GM18868 (cell line): ENCODE measurements around the gene FNDC3B.

Source experiments
- ATAC-seq: cut with Tn5 transposase; IDR thresholded peaks from one replicate; pipeline ENCODE4 v1.9.1; 2021; ENCODE audit warnings: mild to moderate bottlenecking, moderate library complexity; ENCODE audit not compliant: unreplicated experiment

FNDC3B gene

DNA sequence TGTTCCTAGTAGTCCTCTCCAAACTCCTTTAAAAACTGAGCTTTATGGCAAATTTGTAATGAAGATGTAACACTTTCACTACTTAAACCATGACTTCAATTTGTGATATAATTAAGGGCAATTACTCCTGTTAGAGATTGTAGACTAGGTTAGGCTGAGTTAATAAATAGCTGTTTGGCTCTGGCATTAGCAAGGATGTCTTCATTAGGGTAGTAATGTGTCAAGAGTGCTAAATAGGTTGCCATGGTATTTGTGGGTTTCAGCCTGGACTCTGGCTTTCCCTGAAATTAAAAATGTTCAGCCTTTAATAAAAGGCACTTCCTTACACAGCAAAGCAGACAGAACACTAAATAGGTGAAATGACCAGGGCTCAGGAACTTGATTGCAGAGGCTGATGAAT, 337.0 kb downstream of the FNDC3B start:
- ATAC-seq: no peak

DNA sequence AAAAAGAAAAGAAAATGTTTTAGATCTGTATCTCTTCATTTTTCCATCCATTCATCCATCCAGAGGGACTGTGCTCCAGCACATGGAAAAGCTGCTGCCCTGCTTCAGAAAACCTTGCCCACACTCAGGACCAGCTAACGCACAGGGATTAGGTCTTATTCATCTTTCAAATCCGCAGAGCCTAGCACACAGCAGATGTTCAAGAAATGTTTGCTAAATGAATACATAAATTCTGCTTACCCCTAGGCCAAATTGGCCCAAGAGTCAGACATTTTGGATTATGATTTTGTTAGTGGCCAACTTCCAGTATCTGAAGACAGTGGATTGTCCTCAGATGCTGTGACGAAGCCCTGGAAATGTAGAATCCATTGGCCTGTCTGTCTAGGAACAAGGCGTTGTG, 337.5 kb downstream of the FNDC3B start:
- no peak for ATAC-seq

DNA sequence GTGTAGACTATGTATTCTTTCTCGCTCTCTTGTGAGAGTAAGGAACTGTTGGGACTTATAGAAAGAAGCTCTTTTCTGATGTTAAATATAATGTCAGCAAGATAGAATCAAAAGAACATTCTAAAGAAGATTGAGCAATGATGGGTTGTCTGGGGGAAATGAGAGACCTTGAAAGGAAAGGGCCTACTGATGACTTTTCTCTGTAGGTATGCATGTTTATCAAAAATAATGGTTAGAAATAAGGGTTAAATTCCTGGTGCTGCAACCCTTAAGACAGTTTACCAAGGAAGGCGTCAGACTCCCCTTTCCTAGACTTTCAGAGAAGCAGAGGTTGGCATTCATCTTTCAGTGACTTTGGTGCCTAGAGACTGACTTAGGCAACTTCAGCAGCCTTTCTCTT, 339.1 kb downstream of the FNDC3B start:
- no peak for ATAC-seq

DNA sequence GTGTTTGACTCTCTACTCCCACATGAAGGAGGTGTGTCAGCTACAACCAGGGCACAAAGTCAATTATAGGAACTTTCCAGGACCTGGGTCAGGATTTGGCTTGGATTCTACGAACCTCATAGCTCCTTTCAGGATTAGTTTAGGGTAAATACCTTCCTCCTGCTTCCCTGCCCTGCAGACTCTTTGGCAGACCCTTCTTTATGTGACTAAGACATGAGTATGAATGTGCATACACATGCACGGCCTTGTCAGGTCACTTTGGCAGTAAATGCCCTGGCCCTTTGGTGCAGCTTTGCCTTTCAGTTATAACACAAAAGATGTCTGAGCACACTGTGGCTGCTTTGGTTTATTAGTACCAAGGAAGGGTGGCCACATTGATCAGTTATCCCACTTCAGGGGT, 340.0 kb downstream of the FNDC3B start:
- no peak for ATAC-seq

DNA sequence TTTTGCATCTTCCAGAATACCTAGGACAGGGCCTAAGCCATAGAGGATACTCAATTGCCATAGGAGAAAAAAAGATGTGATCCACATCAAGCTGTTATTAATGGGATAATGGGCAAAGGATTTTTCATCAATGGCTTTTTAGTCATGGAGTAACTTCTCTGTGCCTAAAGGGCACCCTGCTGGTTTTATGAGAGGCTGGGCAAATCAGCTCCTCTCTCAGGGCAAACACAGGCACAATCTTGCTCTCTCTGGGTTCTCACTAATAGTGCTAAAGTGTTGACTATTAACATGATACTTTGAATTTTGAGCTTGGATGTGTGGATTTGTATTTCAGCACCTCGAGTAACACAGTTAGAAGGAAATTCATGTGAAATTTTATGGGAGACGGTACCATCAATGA, 341.3 kb downstream of the FNDC3B start:
- ATAC-seq: no peak

DNA sequence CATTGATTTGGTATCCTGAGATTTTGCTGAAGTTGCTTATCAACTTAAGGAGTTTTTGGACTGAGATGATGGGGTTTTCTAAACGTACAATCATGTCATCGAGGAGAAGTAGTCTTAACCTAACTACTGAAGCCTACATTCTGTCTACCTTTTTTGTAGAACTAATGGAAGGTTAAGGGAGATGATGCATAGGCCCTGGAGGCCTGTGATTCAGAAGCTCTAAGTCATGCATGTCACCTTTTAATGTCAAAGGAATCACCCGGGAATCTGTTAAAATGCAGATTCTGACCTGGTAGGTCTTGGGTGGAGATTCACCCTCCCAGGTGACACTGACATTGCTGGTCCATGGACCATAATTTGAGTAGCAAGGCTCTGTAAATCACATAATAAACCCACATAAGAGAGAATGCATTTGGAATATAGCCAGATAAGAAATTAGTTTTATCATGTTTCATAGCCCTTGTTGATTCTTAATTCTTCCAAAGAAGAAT, 344.0 kb downstream of the FNDC3B start:
- ATAC-seq: no peak

DNA sequence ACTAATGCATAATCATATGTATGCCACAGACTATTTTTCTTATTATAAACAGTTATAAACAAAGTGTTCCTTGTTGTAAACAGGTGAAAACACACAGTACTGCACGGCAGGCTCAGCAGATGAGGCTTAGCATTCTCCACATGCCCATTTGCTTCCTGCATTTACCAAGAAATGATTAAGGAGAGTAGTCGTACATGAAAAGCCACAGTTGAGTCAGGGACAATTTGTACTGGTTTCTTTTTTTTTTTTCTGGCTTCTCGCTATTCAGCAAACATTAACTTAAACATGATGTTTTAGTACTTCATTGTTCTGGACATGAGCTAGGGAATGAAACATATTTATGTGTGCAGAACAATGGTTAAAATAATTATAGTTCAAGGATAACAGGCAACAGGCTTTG, 345.5 kb downstream of the FNDC3B start:
- ATAC-seq: no peak

DNA sequence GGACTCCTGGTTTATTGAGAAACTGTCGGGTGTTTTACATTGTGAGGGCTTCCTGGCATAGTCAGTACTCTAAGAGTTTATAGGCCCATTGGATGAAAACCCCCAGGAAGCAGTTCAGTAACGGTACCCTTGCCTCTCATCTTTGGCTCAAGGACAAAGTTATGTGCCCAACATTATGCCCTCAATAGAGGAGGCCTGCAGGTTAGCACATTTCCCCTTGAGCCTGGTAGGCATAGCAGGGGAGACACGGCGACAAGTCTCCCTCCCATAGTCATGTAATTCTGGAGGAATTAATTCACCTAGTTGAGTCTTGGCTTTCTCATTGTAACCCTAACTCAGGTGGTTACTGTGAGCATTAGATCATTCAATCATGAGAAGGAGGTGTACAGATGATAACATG, 348.4 kb downstream of the FNDC3B start:
- ATAC-seq: no peak

DNA sequence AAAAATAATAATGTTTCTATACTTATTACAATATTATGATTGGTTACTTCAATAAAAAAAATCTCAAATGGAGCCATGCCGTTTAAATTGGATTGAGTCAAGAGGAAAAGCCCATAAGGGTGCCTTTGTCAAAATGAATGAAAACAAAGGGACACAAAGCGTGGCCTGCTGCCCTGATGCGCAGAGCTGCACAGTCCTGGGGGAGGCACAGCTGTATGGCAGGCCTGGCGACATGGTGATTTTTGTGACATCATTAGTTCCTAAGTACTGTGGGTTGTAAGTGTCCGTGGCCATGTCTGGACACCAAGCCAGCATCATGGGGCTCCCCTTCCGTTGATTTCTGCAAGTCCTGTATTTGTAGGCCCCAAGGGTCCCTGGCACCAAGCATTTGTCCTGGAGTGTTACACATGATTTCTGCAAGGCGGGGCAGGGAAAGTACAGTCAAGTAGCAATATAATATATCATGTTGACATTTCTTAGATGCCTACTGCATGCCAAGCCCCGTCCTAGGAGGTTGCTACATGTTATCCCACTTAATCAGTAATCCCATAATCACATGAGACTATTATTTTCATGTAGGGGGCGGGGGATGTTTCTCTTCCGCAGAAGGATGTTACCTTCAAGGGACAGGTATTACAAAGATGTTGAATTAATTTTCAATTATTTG, 349.2 kb downstream of the FNDC3B start:
- ATAC-seq: no peak

DNA sequence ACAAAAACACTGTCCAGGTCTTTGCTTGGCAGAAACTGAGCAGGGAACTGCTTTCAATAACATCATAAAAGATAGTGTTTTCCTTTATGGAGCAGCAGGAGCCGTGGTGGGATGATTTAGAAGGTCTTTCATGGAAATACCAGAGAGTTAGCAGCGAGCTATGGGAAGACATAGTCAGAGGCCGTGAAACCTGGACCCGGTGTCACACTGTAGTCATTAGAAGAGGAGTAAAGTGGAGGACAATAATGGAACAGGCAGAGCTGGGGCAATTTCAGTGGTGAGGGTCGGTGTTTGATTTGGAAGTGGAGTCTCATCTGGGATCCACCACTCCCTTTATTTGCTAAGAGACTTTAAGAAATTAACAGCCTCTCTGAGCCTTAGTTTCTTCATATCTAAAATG, 351.4 kb downstream of the FNDC3B start:
- no peak for ATAC-seq

DNA sequence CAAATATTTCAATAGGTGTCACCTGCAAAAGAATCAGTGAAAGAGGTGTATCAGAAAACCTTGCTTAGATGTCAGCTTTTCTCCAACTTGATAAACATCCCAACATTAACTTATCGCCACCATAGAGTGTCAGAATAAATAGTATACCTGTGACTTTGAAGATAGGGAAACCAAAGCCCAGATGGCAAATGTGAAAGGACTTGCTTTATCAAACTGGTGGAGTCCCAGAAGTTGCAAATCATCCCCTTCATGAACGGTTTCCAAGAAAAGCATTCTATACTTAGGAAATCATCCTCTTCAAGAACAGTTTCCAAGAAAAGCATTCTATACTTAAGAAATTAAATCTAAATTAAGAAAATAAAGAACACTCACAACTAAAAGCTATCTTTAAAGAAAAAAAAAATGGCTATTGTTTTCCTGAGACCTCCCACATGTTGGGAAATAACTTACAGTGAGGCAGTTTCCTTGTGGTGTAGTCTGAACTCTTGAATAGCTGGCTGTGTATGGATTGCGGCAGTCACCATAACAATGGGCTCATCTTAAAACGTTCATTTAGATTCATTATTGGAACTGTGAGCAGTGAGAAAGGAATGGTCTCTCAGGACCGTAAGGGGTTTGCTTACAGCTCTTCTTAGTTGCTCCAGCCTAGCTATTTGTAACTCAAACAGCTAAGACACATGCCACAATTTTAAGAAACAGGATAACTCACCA, 352.4 kb downstream of the FNDC3B start:
- no peak for ATAC-seq

DNA sequence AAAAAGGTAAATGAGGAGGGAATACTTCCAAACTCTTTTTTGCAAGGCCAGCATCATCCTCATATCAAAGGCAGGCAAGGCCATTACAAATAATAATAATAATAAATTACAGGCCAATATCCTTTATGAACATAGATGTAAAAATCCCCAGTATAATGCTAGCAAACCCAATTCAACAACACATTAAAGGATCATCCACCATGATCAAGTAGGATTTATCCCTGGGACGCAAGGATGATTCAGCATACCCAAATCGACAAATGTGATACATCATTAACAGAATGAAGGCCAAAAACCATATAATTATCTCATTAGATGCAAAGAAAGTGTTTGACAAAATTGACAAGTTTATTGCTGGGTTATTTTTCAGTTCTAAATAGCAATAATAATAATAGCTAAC, 355.3 kb downstream of the FNDC3B start:
- ATAC-seq: no peak

DNA sequence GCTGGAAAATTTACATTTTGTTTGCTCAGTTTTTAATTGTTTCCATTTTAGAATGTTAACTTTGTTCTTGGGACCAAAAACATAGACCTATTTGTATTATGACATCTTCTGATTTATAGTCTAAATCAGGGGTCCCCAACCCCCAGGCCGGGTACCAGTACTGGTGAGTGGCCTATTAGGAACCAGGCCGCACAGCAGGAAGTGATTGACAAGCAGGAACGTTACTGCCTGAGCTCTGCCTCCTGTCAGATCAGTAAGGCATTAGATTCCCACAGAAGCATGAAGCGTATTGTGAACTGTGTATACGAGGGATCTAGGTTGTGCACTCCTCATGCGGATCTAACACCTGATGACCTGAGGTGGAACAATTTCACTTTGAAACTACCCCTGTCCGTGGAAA, 357.0 kb downstream of the FNDC3B start:
- no peak for ATAC-seq

DNA sequence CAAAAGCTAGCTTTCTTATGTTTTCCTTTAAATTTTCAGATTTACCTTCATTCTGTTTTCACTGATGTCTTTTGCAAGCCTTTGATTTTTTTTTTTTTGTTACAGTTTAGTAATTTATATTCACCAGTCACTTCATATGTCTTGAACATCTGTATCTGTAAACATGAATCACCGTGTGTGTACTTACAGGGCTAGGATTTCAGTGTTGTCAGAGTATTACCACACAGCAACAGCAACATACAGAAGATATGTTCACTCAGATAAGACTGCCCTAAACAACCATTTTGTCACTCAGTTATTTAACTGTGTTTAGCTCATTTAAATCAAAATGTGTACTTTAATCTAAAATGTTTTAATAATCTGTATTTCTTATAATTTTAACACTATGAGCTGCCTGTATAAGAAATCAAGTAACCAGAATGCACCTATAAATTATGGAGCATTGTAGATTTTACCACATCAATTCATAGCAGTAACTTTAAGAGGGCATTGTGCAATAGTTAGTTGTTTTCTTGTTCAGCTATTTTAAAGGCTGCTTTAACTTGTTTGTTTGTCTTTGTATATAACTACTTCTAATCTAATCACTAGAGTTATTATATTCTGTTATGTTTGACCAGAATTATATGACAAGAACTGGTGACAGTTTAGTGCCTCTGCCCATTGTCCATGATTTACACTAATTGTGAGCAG, 358.5 kb downstream of the FNDC3B start:
- ATAC-seq: no peak

DNA sequence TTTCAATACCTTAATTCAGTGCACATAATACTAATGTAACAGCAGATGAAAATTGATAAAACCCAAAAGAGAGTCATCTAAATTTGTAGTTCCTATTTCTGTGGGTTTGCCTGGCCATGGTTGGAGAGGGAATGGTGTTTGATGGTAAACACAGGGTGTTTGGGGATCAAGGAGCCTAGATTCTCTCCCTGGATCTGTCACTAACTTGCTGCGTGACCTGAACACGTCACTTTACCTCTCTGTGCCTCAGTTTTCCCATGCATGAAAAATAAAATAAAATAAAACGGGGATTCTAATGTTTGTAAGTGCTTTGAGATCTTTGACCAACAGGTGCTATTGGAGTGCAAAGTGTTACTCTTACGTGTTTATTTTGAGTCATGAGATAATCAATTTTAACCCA, 359.1 kb downstream of the FNDC3B start:
- no peak for ATAC-seq

DNA sequence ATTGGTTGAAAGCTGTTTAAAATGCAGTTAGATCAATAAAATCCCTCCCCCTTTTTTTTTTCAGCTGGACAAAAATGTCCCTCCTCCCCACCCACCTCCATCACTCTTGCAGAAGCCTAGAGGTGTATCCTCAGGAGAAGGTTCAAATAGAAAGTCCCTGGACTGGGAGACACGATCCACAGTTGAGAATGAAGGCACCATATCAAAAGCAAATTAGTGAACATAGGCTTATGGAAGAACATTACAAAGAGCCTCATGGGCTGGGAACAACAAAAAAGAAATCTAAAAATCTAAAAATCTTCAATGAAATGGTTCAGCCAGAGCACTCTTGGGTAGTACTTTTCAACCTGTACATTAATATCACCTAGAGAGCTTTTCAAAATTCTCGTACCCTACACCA, 362.7 kb downstream of the FNDC3B start:
- ATAC-seq: no peak

DNA sequence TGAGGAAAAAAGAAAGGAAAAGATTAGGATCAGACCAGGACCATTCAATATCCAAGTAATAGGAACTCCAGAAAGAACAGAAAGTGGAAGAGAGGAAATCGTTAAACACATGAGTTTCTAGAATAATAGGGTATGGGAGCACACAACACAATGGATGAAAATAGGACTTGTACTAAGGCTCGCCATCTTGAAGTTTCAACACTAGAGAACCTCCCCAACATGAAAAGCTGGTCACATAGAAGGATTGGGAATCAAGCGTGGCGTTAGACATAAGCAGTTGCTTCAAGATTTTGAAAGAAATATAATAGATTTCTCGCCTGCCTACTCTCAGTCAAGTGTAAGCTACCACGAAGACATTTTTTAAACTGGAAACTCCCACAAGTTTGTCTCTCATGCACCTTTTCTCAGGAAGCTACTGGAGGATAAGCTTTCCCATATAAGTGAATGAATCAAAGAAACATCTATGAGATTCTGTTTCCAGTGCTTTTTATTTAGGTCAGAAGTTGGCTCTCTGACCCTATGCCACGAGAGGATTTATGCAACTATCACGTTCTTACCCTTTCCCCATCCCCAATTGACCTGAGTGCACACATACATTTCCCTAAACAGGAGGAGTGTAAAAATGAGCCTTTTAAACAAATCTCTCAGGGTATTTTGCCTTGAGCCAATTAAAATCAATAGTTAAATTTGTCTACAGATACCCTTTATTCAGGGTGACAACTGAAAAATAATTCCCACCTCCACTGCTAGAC, 363.7 kb downstream of the FNDC3B start:
- no peak for ATAC-seq

DNA sequence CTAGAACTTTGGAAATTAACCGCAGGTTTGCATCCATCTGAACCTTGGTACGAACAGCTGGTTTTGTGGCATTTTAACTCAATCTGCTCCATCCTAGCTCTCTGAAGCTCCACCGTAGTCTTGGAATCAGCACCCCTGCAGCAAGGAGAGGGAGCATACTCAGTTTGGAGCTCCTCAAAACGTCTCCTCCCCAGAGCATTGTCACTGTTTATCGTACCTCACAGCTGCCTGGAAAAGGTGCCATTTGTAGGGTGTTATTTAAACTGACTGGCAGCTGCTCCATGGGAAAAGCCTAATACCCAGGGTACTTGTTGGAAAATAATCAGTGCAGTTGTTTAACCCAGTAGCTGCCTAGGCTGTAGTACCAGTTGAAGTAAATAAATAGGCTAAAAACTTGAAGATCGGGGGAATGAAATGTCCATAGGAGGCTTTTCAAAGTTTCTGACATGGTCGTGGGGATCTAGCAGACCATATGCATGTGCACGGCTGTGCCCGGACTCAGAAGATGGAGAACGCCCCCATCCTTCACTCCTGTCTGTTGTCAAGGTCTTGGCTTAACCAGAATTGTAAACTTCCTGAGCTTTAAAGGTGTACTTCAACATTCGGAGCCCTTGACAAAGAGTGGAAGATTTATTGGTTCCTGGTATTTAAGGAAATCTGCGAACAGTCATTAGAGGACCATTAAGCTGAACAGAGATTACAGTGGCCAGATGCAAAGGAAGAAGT, 365.0 kb downstream of the FNDC3B start:
- no peak for ATAC-seq

DNA sequence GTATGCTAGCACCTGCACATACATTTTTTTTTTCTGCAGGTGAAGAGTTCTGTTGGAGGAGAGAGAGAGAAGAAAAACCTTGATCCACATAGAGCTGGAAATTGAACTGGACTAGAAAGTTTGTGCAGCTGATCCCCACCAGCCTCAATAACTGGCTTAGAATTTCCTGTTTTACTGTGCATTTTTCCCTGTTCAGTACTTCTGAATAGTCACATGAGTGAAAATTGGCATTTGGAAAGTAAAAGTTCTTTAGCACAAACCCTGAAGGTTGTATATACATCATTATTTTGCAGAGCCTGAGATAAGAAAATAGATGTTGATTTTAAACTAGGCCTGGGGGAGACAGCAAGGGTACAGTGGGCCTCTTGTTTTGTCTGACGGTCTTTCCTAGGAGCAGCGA, 366.5 kb downstream of the FNDC3B start:
- no peak for ATAC-seq

DNA sequence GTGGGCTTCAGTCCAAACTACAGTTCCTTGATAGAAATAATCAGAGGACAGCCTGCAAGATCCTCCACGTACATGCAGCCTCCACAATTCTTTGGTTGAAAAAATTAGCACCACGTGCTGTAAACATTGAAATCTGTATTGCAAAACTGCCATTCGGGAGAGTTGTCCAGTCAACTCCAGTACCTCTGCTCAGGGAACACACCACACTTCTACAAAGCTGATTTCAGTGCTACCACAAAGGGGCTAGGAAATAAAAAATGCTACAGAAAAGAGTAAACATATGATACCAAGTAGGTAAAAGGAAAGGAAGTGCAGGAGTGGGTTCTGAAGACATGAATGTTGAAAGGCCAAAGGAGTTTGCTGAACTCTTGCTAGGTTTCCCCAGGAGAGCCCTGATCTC, 368.5 kb downstream of the FNDC3B start:
- ATAC-seq: no peak
